ENCODE results near the gene CCNH. TPM values are rescaled to one million over a fixed set of nuclear protein-coding genes. Genes with fewer than 3 reads are reported as not detected.

The CCNH gene
- total RNA-seq, 1 experiment from 2014 or later = 63.2 TPM

- Histone ChIP-seq H4K20me1 (ENCODE audit: insufficient read depth) (peaks cover 4% of the 10 kb centered on the region; the same call in 1 of the 2 replicates), H3K36me3 (ENCODE audit: control insufficient read depth in 1 of 2, insufficient read depth in 2 of 2, low read length in 2 of 2) (peaks cover 67 to 69% of the 10 kb centered on the region in 2 experiments), H3K9me2 (ENCODE audit: insufficient read depth) (no peaks in the 10 kb centered on the region), H2AFZ (ENCODE audit: low read depth, low read length, poor library complexity, severe bottlenecking) (no peak overlapping the region), H3K27me3 (ENCODE audit: insufficient read depth, low read length) (no peaks in the 10 kb centered on the region), H3K4me3 (replicated peaks in 1 of 2; ENCODE audit: low read depth in 1 of 2, low read length in 2 of 2) (no peak overlapping the region), H3K4me1 (ENCODE audit: control insufficient read depth in 1 of 2, insufficient read depth in 2 of 2, low read length in 2 of 2) (peaks cover 0 to 10% of the 10 kb centered on the region in 2 experiments; a peak in 1 of 4 replicates), H3K4me2 (ENCODE audit: low read length) (no peak overlapping the region), H3K27ac (ENCODE audit: low read depth, low read length) (no peak overlapping the region), H3K9me3 (ENCODE audit: control insufficient read depth in 1 of 2, insufficient read depth in 1 of 2, low read depth in 1 of 2, low read length in 2 of 2) (no peaks in the 10 kb centered on the region), H3K9ac (ENCODE audit: low read length) (no peak overlapping the region), H3K79me2 (ENCODE audit: insufficient read depth, low read length) (peaks cover 33% of the 10 kb centered on the region)
- DNase-seq (ENCODE audit: low read depth, low spot score) (no peak), ATAC-seq (no peak)
- POLR2A ChIA-PET = no interaction called here
- intact Hi-C loops (cut with micrococcal nuclease) = no loop called here
- BruUV-seq (replicated peaks) = no TSS peak
- RAD21 ChIA-PET (ENCODE audit: low non-redundant PET in 1 of 2, low total read pairs in 2 of 2, uncharacterized antibody in 2 of 2, unreplicated experiment in 2 of 2) = no interaction called here
- CTCF ChIA-PET = interaction anchor here (1.2 kb wide), 1 partner anchor 8 kb away, joined by 3 read pairs; no protein-coding TSS in a partner anchor
- TF ChIP-seq EZH2 (IDR thresholded peaks at IDR 0.05) (no peak), SP1 (IDR thresholded peaks at IDR 0.05; ENCODE audit: low read depth) (no peak), SIN3A (IDR thresholded peaks at IDR 0.05; ENCODE audit: low read depth) (no peak), ZNF274 (IDR thresholded peaks at IDR 0.05; ENCODE audit: low read depth, low read length) (no peak), FOSL1 (IDR thresholded peaks at IDR 0.05; ENCODE audit: low read depth) (no peak), CBX3 (IDR thresholded peaks at IDR 0.05; ENCODE audit: low read depth) (no peak), MAX (IDR thresholded peaks at IDR 0.05) (no peak), ATF3 (IDR thresholded peaks at IDR 0.05) (no peak), ZFX (IDR thresholded peaks at IDR 0.05) (no peak), POLR2AphosphoS5 (IDR thresholded peaks at IDR 0.05; ENCODE audit: low read depth, low read length) (no peak), CEBPB (IDR thresholded peaks at IDR 0.05; ENCODE audit: low read depth) (no peak), EGR1 (IDR thresholded peaks at IDR 0.05; ENCODE audit: low read depth) (no peak), ZBTB33 (IDR thresholded peaks at IDR 0.05; ENCODE audit: extremely low read depth, insufficient replicate concordance, low read length) (no peak), TCF7L2 (IDR thresholded peaks at IDR 0.05; ENCODE audit: borderline replicate concordance, extremely low read depth, insufficient read depth, insufficient read length) (no peak), EZH2phosphoT487 (IDR thresholded peaks at IDR 0.05; ENCODE audit: borderline replicate concordance) (no peak), SRF (IDR thresholded peaks at IDR 0.05; ENCODE audit: low read depth) (no peak), YY1 (IDR thresholded peaks at IDR 0.05; ENCODE audit: extremely low read depth, insufficient replicate concordance, low read depth, low read length) (no peak), ELF1 (IDR thresholded peaks at IDR 0.05; ENCODE audit: borderline replicate concordance, low read depth) (no peak)
Measured at GRCh38 chr5:87392170-87392569, 20.6 kb downstream of the CCNH start.

Measured in HCT116 (cell line).